Activated CD4-positive, alpha-beta T cell treated with anti-CD3 and anti-CD28 coated beads for 4 hours (primary cell): ENCODE measurements around the gene TSC1.

Experiments used
- DNase-seq, 2 donors: peaks; one replicate each; pipeline ENCODE4 v3.0.0-alpha.2; 2020

The TSC1 gene

DNA sequence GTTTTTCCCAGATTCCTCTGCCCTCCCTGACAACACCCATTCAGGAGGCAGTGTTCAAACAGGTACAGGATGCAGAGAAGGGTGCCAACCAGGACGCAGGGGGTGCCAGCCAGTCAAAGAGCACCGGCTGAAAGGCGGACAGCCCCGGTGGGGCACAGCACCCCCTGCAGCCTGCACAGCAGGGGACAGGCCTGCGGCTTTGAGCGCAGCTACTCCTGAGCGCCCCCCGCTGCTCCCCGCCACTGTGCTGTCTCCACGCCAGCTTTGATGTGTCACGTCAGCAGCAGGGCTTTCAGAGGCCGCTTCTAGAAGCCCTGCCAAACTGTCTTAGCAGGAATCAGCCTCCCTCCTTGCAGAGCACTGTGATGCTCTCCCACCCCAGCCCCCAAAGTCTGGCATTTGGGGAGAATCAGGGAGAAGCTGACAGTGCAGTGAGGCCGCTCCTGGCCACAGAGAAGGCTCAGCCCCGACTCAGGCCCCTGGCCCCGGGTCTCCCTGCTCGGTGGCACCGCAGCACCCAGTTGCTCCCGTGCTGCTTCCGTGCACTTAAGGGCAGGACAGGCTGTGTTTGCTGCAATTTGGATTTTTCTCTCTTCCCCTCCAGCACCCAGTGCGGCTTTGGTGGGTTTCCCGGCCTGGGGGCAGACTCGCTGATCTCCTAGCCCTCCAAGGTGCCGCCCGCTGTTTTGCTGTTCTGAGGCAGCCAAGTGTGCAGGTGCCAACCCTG is 86.6 kb downstream of the TSC1 start:
- no peak for DNase-seq

DNA sequence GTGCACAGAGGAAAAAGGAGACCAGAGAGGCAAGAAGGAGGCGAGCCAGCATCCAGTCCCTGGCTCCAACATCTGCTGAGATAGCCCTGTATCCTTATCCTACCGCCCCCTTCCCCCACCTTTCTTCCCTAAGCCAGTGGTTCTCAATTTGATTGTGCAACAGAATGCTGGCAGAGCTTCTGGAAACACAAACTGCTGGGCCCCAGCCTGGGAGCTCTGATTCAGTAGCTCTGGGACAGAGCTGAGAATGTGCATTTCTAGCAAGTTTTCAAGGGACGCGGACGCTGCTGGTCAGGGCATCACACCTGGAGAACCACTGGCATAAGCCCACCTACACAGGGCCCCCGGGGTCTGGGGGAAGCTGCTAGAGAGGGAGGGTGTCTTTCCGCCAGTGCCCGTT is 87.4 kb downstream of the TSC1 start:
- no peak for DNase-seq

DNA sequence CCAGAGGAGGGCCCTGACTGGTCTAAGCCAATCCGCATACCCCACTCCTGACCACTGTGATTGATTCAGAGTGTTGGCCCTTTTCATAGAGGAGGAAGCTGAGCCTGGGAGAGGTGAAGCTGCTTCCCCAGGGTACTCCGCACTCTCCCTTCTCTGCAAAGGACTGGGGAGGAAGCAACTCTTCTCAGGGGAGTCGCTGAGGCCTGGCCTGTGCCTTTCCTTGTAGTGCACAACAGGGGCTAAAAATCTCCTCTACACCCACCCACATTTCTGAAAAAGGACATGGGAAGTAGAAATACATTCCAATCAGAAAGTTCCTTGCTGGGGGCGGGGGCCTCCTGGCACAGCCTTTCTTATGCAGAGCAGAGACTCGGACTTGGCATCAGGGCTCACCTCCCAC is 88.5 kb downstream of the TSC1 start:
- DNase-seq, result no peak

DNA sequence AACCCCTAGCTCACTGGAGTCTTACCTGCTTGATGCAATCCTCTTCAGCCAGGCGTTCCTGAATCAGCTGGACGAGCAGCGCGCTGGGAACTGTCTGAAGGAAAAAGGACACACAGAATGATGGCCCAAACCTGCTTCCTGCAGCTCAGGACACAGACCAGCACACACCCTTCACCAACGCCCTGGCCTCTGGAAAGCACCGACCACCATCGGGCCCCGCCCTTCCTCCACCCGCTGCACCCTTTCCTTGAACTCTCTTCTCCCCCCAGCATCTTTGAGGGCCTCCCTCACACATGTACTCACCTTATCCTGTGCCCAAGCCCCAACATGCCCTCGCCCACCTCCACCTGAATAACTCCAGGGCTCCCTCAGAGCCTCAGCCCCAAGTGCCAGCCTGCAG is 89.6 kb downstream of the TSC1 start:
- no peak for DNase-seq

DNA sequence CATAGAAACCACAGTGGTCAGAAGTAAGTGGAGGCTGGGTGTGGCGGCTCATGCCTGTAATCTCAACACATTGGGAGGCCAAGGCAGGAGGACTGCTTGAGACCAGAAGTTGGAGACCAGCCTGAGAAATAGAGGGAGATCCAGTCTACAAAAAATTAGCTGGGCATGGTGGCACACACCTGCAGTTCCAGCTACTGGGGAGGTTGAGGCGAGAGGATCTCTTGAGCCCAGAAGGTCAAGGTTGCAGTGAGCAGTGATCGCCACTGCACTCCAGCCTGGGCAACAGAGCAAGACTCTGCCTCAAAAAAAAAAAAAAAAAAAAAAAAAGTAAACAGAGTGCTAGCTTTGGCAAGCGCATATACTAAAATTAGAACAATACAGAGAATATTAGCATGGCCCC is 90.9 kb downstream of the TSC1 start:
- no peak for DNase-seq

DNA sequence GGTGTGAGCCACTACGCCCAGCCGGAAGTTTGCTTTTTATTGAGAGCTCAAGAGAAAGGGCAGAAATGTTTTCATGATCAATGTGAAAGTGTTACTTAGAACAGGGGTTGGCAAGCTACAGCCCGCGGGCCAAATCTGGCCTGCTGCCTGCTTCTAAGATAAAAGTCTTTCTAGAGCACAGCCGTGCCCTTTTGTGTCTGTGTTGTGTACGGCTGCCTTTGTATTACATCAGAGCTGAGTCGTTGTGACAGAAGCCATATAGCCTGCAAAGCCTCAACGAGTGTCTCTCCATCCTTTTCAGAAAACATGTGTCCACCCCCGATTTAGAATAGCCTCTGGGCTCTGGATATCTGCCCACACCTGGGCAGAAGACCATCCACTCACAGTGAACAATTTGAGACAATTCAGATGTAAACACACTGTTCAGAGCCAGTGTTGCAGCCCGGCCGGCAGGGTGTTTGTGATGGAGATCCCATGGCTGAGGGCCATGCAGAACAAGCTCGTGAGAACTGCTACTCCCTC is 95.2 kb downstream of the TSC1 start:
- DNase-seq, result no peak

DNA sequence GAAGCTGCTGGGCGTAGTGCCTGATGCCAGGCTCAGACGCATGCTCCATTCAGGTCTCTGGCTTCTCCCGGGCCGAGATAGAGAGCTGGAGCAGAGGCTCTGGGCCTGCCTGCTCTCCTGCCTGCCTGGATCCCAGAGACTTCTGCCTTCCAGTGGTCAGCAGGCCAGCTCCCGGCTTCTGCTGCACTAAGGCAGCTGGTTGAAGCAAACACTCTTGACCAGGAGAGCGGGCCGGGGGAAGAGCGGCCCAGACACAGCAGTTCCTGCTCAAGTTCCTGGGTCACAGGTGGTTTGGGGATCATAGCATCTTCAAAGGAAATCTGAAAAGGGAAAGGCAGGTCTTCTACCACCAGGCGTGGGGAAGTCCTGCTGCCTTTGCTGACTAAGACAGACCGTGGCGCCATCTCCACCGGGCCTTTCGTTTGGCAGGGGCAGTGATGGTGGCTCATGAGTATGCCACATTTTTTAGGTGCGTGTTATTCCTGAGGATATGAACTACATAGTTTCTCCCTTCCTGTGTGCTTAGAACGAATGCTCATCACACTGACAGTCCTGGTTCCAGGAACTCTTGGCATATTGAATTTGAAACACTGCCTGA is 97.4 kb downstream of the TSC1 start:
- no peak for DNase-seq

DNA sequence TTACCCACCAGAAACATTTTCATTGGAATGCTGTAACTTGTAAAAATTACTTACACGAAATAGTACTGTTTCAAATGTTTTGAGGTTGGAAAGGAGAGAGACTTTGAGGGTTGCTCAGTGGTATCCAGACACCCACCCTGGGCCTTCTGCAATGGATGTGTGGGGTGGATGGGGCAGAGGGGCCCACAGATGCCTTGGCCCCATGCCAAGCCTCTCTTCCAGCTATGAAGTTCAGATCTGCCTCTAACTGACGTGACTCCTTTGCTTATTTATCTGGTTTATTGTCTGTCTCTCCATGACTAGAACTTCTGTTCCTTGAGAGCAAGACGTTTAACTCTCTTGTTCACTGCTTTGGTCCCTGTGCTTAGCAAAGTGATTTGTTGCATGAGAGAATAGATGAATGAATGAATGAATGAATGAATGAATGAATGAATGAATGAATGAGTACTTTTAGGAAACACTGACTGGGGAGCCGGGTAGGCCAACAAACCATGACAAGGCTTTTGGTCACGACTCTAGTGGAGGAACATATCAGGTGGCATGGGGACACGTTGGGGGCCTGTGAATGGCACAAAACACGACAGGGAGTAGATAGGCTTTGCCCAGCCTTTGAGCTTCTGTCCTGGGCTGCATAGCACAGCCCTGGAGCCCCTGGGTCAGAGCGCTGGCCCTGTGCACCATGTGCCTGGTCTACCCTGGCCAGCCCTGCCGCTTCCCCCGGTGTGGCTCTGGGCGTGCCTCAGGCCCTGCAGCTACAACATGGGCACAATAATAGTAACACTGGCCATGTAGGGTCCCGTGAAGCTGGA is 98.1 kb downstream of the TSC1 start:
- DNase-seq, result no peak

DNA sequence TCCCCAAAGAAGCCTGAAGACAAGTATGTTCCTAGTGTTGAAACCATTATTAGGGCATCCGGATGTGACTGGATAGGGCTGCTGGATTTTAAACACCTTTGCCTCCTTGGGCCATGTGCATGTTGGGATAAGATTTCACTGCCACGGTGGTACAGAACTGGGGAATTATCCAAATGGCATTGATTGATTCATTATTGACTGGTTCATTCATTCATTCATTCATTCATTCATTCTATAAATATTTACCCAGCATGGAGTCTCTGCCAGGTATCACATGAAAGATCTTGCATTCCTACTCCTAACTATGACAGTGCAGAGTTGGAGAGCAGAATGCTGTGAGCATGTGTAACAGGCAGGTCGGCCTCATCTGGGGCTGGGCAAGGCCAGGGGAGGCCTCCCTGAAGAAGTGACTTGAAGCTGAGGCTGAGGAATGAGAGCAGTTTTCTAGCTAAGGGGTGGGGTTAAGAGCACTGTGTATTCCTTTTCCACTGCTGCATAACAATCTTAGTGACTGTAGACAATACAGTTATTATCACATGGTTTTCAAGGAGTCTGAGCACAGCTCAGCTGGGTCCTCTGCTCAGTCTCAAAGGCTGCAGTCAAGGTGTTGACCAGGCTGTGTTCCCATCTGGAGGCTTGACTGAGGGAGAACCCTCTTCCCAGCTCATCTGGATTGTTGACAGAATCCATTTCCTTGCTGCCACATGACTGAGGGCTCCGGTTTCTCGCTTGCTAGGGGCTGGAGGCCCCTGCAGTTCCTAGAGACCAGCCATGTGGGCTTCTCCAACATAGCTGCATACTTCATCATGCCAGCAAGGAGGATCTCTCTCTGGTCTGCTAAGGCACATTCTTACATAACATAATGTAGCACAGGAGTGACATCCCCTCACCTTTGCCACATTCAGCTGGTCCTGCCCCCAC is 102.0 kb downstream of the TSC1 start:
- DNase-seq, result no peak
